T-helper 22 cell (primary cell): ENCODE data around the gene PTPRS.
"Not testable (repeated sequence)": the region's sequence is repeated elsewhere in the genome, so short reads cannot be mapped to it uniquely, and the experiment has no call there.

Source experiments
- DNase-seq: peaks from one replicate; pipeline ENCODE4 v3.0.0-alpha.2; 2020; ENCODE audit warnings: low read depth

Gene PTPRS

DNA sequence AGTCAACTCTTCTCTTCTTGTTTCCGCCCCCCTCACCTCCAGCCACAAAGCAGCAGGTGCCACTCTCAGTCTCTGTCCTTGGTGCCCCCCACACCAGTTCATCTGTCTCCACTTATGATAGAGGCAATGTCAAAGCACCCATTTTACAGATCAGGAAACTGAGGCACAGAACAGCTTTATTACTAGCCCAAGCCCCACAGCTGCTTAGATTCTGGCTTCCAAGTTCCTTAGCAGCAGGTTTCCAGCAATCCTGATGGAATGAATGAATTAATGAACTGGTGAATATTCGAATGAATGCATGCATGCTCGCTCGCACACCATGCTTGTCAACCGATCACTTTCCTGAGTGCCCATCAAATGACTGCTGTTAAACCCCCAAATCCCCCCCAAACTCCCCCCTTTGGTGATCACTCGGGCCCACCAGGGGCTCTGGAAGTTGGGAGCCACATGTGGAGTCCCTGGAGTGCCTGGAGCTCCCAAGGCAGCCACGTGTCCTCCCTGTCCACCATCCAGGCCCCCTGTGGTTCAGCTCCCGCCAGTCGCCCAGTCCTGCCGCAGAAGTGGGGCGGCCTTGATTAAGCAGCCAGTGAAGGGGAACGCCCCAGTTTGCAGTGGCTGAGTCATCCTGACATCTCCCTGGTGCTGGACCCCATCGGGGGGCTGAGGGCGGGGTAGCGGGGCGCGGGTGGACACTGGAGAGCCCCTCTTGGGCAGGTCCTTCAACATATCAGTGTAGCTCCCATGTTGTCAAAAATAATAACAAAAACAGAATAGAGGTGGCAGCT lies 6.8 kb downstream of the PTPRS start:
- no peak for DNase-seq

- DNase-seq, result no peak
These were observed 8.1 kb downstream of the PTPRS start for GRCh38 chr19:5332501-5332900.

GRCh38 chr19:5331790-5332189 lies 8.8 kb downstream of the PTPRS start:
- no peak for DNase-seq

DNA sequence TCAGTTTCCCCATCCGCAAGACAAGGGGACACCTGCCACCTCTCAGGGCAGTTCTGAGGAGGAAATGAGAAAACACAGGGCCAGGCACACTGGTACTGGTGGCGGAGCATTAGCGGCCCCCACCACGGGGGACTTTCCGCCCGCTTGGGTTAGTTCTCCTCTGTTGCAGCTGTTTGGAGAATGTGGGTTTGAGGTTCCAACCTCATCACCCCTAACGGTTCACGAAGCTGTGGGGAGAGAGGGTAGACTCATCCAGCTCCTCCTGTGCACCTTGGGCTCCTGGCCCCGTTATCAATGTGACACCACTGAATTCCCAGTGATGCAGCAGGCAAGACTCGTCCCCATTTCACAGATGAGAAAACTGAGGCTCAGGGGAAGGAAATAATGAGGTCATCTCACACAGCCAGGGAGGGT lies 10.3 kb downstream of the PTPRS start:
- no peak for DNase-seq

GRCh38 chr19:5329141-5329540 lies 11.5 kb downstream of the PTPRS start:
- DNase-seq, result no peak

DNA sequence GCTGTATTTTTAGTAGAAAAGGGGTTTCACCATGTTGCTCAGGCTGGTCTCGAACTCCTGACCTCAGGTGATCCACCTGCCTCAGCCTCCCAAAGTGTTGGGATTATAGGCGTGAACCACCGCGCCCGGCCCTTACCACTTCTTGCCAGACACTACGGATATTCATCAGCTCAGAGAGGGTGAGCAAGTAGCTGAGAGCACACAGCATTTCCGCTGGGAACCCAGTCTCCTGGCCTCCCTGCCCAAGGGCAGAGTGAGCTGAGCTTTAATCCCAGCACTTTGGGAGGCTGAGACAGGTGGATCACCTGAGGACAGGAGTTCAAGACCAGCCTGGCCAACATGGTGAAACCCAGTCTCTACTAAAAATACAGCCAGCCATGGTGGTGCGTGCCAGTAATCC lies 12.2 kb downstream of the PTPRS start:
- not testable (repeated sequence) for DNase-seq

DNA sequence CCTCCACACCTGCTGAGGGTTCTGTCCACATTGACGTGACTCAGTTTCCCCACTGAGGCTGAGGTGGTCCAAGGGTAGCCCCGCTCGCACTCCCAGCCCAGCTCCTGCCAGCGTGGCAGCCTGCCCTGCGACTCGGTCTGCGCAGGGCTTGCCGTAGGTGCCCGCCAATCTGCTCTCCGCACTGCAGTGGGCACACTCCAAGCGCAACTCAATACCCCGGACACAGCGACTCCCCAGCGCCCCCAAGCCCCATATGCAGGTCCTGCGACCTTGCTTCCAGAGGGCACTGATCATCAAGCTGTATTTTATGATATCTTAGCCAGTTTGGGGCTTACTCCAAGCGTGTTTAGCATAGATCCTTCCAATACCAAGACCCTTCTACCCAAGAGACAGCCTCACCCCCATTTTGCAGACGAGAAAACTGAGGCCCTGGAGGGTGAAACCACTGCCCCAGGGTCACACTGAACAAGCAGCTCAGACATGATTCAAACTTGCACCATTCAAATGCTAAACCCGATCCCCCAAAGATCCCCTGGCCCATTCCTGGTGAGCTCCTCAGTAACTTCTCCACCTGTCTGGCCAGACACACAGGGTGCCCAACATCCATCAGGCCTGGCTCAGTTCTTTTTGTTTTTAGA lies 13.5 kb downstream of the PTPRS start:
- DNase-seq, result no peak

DNA sequence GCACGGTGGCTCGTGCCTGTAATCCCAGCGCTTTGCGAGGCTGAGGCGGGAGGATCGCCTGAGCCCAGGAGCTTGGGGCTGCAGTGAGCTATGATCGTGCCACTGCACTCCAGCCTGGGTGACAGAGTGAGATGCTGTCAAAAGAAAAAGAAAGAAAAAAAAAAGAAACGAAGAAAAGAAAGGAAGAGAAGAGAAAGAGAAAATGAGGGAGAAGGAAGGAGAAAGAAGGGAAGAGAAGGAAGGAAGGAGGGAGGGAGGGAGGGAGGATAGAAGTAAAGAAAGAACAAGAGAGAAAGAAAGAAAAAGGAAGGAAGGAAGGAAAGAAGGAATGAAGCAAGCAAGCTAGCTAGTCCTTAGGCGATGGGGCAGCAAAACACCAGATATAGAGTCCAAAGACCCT lies 14.1 kb downstream of the PTPRS start:
- DNase-seq, result no peak

- no peak for DNase-seq
These were observed 15.7 kb downstream of the PTPRS start for GRCh38 chr19:5324947-5325346.

DNA sequence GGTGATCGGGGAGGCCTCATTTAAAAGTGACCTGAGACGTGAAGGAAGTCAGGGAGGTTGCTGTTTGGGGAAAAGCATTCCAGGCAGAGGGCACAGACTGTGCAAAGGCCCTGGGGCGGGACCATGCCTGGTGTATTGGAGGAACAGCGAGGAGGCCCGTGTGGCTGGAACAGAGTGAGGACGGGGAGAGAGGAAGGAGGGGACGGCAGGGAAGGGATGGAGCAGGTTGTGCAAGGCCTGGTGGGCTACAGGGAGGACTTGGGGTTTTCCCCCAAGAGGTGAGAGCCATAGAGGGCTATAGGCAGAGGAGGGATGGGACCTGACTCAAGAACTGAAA lies 17.2 kb downstream of the PTPRS start:
- DNase-seq, result no peak

DNA sequence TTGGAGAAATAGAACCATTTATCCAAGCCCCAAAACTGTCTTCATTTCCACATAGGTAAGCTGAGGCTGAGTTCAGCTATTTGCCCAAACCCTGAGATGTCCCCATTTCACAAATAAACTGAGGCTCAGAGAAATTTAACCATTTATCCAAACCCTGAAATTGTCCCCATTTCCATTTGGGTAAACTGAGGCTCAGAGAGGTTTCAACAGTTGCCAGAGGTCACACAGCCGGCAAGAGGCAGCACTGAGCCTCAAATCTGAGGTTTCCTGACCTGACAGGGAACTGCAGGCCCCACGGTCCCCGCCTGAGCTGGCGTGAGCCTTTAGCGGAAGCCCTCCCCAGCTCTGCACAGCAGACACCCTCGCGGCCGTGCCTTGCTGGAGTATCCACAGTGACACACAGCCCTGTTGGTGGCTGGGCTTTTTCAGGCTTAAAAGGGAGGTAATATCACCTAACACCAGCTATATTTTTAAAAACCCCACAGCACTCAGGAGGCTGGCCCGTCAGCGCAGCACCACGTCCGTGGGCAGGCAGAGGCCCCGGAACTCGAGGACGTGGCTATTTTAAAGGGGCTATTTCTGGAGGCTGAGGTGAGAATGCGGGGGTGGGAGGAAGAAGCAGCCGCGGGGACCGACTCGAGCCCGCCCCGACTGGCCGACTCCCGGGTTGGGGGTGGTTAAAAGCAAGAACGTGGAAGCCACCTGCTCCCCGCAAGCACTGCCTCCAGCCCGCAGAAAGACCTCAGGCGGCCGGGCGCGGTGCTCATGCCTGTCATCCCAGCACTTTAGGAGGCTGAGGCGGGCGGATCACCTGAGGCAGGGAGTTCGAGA lies 18.5 kb downstream of the PTPRS start:
- no peak for DNase-seq

- DNase-seq, result no peak
These were observed 19.5 kb downstream of the PTPRS start for GRCh38 chr19:5321066-5321642.

DNA sequence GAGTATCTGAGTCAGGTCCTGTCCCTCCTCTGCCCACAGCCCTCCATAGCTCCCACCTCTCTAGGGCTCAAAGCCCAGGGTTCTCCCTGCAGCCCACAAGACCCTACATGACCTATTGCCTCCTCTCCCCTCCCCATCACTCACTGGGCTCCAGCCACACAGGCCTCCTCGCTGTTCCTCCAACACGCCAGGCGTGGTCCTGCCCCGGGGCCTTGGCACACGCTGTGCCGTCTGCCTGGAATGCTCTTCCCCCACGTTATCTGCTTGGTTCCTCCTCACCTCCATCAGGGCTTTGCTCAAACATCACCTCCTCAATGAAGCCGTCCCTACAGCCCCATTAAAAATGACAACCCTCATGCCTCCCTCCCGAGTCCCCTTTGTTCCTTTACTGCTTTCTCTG lies 21.1 kb downstream of the PTPRS start:
- no peak for DNase-seq

DNA sequence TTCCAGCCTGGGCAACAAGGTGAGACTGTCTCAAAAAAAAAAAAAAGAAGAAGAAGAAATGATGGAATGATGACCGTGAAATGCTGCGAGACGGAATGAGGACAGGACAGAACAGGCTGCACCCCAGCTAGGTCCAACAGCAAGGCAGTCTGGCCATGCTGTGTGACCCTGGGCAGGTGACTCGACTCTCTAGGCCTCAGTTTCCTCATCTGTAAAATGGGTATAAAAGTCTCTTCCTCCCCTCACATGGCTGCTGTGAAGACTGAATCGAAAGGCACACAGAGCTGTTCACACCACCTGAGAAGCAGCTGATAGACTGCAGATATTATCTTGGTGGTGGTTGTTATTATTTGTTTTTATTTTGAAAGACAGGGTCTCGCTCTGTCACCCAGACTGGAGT lies 22.3 kb downstream of the PTPRS start:
- DNase-seq, result no peak

DNA sequence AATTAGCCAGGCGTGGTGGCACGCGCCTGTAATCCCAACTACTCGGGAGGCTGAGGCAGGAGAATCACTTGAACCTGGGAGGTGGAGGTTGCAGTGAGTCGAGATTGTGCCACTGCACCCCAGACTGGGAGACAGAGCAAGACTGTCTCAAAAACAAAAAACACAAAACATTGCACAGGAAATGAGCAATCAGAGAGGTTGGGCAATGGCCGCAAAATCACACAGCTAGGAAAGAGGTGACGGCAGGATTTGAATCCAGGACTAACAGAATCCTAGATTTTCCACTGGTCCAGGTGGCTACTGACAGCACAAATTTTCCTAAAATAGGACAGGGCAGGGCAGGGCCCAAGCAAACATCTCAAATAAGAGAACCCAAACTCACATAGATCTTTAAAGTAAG lies 23.3 kb downstream of the PTPRS start:
- DNase-seq, result no peak

GRCh38 chr19:5316138-5316537 lies 24.5 kb downstream of the PTPRS start:
- DNase-seq, result no peak

- DNase-seq, result no peak
These were observed 25.7 kb downstream of the PTPRS start for GRCh38 chr19:5314907-5315298.

DNA sequence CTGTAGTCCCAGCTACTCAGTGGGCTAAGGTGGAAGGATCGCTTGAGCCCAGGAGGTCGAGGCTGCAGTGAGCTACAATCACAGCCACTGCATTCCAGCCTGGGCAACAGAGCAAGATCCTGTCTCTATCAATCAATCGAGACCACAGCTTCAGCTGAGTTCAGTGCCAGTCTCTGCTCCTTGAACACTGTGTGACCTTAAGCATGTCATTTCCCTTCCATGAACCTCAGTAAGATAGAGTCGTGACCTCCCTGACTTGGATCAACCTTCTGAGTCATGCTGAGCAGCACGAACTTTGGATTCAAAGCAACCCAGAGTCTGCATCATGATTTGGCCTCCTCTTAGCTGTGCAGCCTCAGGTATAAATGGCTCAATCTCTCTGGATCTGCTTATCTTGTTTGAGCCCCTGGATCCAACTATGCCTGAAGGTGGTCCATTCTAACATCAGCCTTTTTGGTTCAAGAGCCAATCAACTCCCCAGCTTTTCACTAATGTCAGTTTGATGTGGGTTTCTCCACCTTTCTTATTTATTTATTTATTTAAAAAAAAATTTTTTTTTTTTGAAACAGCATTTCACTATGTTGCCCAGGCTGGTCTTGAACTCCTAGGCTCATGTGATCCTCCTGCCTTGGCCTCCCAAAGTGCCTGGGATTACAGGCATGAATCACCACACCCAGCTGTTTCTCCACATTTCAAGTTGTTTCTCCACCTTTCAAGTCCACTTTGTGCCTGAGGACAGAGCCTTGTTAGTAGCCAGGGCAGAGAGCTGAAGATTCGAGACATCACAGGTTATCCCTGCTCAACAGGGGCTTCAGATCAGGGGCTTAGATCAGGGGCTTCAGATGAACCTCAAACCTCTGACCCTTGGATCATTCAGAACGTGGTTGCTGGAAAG lies 26.4 kb downstream of the PTPRS start:
- no peak for DNase-seq

DNA sequence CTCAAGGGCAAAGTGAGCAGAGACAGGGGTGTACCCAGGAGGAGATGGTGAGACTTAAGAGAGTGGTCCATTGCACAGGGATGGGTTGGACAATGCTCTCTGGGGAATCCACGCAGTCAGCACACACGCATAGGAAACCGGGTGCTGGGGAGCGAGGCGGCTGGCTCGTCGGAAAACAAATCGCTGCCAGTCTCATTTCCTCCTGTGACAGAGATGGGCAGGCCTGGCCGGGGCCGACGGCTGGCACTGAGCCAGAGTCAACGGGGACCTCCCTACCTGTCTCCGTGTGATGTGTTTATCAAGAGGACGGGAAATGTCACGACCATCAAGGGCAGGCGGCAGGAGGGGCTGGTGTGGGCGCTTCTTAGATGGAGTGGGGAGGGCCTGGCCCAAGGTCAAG lies 27.3 kb downstream of the PTPRS start:
- no peak for DNase-seq

DNA sequence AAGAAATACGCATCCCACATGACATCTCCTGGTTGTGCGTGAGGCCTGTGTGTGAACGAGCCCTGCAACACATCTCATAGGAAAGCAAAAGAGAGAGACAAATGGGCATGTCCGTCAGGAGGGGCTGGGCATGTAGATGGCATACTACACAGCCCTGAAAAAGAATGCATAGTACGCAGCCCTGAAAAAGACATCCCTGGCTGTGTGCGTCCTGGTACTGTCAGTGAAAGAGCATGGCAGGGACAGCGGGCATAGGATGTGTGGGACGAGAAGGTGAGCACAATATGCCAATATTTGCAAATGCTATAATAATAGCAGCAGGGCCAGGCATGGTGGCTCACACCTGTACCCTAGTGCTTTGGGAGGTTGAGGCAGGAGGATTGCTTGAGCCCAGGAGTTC lies 28.6 kb downstream of the PTPRS start:
- no peak for DNase-seq

- no peak for DNase-seq
These were observed 31.0 kb downstream of the PTPRS start for GRCh38 chr19:5309438-5310204.
